Neuronal stem cell (in vitro differentiated cells): ENCODE measurements around the gene LSAMP.
A peak's percentile ranks its signal among the peaks of the same experiment; 100 is the strongest.

Experiments
- DNase-seq: peaks from one replicate; pipeline ENCODE4 v3.0.0-alpha.2; 2013; ENCODE audit warnings: low spot score
- H2AFZ ChIP-seq: one replicate; pipeline ENCODE4 v1.6.1; 2013; ENCODE audit warnings: mild to moderate bottlenecking, low read length, inconsistent platforms
- H2AK5ac ChIP-seq: 2 replicates; pipeline ENCODE4 v1.6.1; 2013; ENCODE audit warnings: low read depth, mild to moderate bottlenecking, inconsistent platforms, low read length, moderate library complexity, mixed read lengths
- H2BK120ac ChIP-seq: 2 replicates; pipeline ENCODE4 v1.6.1; 2013; ENCODE audit warnings: low read depth, mild to moderate bottlenecking, inconsistent platforms, low read length, moderate library complexity, mixed read lengths
- H2BK12ac ChIP-seq: one replicate; pipeline ENCODE4 v1.6.1; 2013; ENCODE audit warnings: low read length, inconsistent platforms
- H2BK15ac ChIP-seq: 2 replicates; pipeline ENCODE4 v1.6.1; 2013; ENCODE audit warnings: mild to moderate bottlenecking, low read length, inconsistent platforms, mixed read lengths
- H2BK5ac ChIP-seq: one replicate; pipeline ENCODE4 v1.6.1; 2013; ENCODE audit warnings: inconsistent platforms, mild to moderate bottlenecking, low read length, moderate library complexity
- H3K14ac ChIP-seq: one replicate; pipeline ENCODE4 v1.6.1; 2013; ENCODE audit warnings: low read length, inconsistent platforms
- H3K18ac ChIP-seq: 2 replicates; pipeline ENCODE4 v1.6.1; 2013; ENCODE audit warnings: low read length, inconsistent platforms
- H3K23ac ChIP-seq: 2 replicates; pipeline ENCODE4 v1.6.1; 2013; ENCODE audit warnings: low read depth, mild to moderate bottlenecking, mixed read lengths, low read length, inconsistent platforms; ENCODE audit not compliant: poor library complexity
- H3K27ac ChIP-seq: replicated peaks from 3 replicates; pipeline ENCODE4 v1.5.1; 2013; ENCODE audit warnings: low read length, inconsistent platforms
- H3K27me3 ChIP-seq, 3 experiments: 2 replicates each; pipeline ENCODE4 v1.6.1; 2013; ENCODE audit warnings: low read length in 3 of 3, mild to moderate bottlenecking in 2 of 3, inconsistent platforms in 1 of 3, low read depth in 1 of 3, mixed read lengths in 1 of 3, moderate library complexity in 1 of 3; ENCODE audit not compliant: control insufficient read depth in 3 of 3, insufficient read depth in 3 of 3
- H3K36me3 ChIP-seq, 2 donors: replicated peaks in 1 of 2; 2 replicates each; pipeline ENCODE4 v1.6.1; 2013; ENCODE audit warnings: low read length in 2 of 2; ENCODE audit not compliant: control insufficient read depth in 2 of 2, insufficient read depth in 2 of 2
- H3K4ac ChIP-seq: 2 replicates; pipeline ENCODE4 v1.6.1; 2013; ENCODE audit warnings: inconsistent platforms, mild to moderate bottlenecking, low read length, moderate library complexity
- H3K4me1 ChIP-seq, 2 donors: 1 replicate in 1 of 2; 2 replicates in 1 of 2; pipeline ENCODE4 v1.6.1; 2013; ENCODE audit warnings: low read length in 2 of 2, low read depth in 1 of 2; ENCODE audit not compliant: control insufficient read depth in 2 of 2, insufficient read depth in 1 of 2
- H3K4me2 ChIP-seq: one replicate; pipeline ENCODE4 v1.6.1; 2013; ENCODE audit warnings: mild to moderate bottlenecking, low read length, inconsistent platforms; ENCODE audit not compliant: insufficient read depth, poor library complexity, severe bottlenecking
- H3K4me3 ChIP-seq, 2 donors: 2 replicates each; pipeline ENCODE4 v1.5.1; 2013; ENCODE audit warnings: low read length in 2 of 2, mild to moderate bottlenecking in 2 of 2, inconsistent platforms in 1 of 2, moderate library complexity in 1 of 2
- H3K79me1 ChIP-seq: one replicate; pipeline ENCODE4 v1.6.1; 2013; ENCODE audit warnings: low read depth, mild to moderate bottlenecking, inconsistent platforms, low read length, moderate library complexity
- H3K9ac ChIP-seq: one replicate; pipeline ENCODE4 v1.6.1; 2013; ENCODE audit warnings: mild to moderate bottlenecking, low read depth, low read length, inconsistent platforms; ENCODE audit not compliant: poor library complexity
- H3K9me3 ChIP-seq, 2 donors: replicated peaks in 1 of 2; 2 replicates each; pipeline versions ENCODE3 to v1.6.1; 2013; ENCODE audit warnings: low read length in 2 of 2, mild to moderate bottlenecking in 2 of 2, inconsistent platforms in 1 of 2, low read depth in 1 of 2, mixed read lengths in 1 of 2, moderate library complexity in 1 of 2; ENCODE audit not compliant: control insufficient read depth in 2 of 2, insufficient read depth in 1 of 2
- H4K8ac ChIP-seq: one replicate; pipeline ENCODE4 v1.6.1; 2013; ENCODE audit warnings: low read depth, mild to moderate bottlenecking, inconsistent platforms, low read length, moderate library complexity
- H4K91ac ChIP-seq: one replicate; pipeline ENCODE4 v1.6.1; 2013; ENCODE audit warnings: low read length, low read depth, mild to moderate bottlenecking, inconsistent platforms; ENCODE audit not compliant: poor library complexity
- WGBS, 2 donors: extraction: QIAGEN DNeasy Blood & Tissue Kit; methylation state at CpG; one replicate each; pipeline ENCODE4 v1.1.7; 2013; ENCODE audit warnings: missing lambda C conversion rate in 2 of 2, mixed read lengths in 1 of 2; ENCODE audit not compliant: insufficient read length in 2 of 2, insufficient replicate concordance in 1 of 2; ENCODE audit errors: extremely low coverage in 2 of 2; 5-methylcytosine and 5-hydroxymethylcytosine counted together

LSAMP gene

DNA sequence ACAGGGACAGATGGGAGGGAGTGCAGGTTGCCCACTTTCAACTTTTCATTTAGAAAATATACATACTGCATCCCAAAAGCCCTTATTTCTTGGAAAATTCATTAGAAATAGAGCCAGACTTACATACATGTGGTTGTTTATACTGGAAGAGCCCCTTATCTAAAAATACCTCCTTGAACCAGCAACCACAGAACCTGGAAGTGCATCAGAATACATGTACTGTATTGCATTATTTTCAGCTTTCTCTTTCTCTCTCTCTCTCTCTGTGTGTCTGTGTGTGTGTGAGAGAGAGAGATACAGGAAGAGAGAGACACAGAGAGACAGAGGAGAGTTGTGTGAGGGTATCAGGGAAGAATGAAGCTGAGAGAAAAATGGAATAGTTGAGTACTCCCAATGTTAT, 29.5 kb upstream of the LSAMP start:
- Histone ChIP-seq H2AK5ac (no peak overlapping the region), H3K4me3 (no peak overlapping the region), H3K14ac (no peak overlapping the region), H3K36me3 (no peaks in the 10 kb centered on the region), H3K9ac (no peak overlapping the region), H2AFZ (no peak overlapping the region), H3K27me3 (no peaks in the 10 kb centered on the region), H3K4me1 (peaks cover 0 to 5% of the 10 kb centered on the region in 2 donors), H3K23ac (no peak overlapping the region), H2BK5ac (no peak overlapping the region), H2BK15ac (no peak overlapping the region), H3K4ac (no peak overlapping the region), H2BK120ac (no peak overlapping the region), H3K18ac (no peak overlapping the region), H3K79me1 (no peaks in the 10 kb centered on the region), H2BK12ac (no peak overlapping the region), H4K8ac (no peak overlapping the region), H4K91ac (no peak overlapping the region), H3K9me3 (peaks cover 3 to 9% of the 10 kb centered on the region in 2 donors), H3K4me2 (no peak overlapping the region), H3K27ac (no peak overlapping the region)
- DNase-seq = no peak

DNA sequence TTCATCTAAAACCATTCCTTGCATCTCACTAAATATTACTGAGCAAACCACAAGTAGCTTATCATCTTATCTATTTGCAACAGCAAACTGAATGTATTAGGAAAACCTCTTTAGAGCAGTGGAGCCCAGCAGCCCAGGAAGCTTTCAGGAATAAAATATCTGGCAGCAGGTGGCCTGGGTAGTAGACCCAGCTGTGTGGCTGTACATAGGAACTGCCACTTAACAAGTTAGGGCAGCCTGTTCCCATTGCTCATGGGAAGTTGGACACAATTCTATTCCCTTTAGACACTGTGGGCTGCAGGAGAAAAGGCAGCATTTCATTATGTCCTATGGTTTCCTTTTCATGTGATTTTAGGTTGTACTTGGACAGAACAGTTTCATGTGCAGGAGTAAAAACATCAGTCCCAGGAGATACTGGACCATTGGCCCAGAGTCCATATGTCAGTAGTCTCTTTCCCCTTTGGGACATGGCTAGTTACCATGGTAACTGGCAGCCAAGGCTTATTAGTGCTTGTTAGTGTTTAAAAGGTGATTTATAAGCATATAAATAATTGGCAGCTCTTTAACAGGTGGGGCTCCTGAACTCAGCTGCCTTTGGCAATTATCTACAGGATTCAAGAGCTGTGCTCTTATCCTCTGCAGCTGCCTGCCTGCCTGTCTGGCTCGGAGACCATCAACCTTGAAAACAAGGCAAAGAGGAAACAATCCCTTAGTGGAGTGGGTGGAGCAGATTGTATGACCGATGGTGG, 28.9 kb upstream of the LSAMP start:
- no peak overlapping the region for H3K9ac ChIP-seq
- no peaks in the 10 kb centered on the region for H3K79me1 ChIP-seq
- peaks cover 2 to 6% of the 10 kb centered on the region in 2 donors for H3K9me3 ChIP-seq
- no peak overlapping the region for H2AK5ac ChIP-seq
- no peak overlapping the region for H2BK15ac ChIP-seq
- no peak overlapping the region for H2BK5ac ChIP-seq
- H3K14ac ChIP-seq = no peak overlapping the region
- no peak overlapping the region for H4K8ac ChIP-seq
- H3K23ac ChIP-seq = no peak overlapping the region
- no peak overlapping the region for H3K18ac ChIP-seq
- H3K27ac ChIP-seq = no peak overlapping the region
- H2BK120ac ChIP-seq = no peak overlapping the region
- H4K91ac ChIP-seq = no peak overlapping the region
- WGBS, 2 donors = no CpG with 5 or more reads among the region's 2 CpGs
- H3K4me2 ChIP-seq = no peak overlapping the region
- H3K4me3 ChIP-seq = no peak overlapping the region
- no peak overlapping the region for H2BK12ac ChIP-seq
- no peaks in the 10 kb centered on the region for H3K27me3 ChIP-seq
- H3K4ac ChIP-seq = no peak overlapping the region
- DNase-seq = peak; percentile 0
- H2AFZ ChIP-seq = no peak overlapping the region
- H3K4me1 ChIP-seq = peaks cover 0 to 5% of the 10 kb centered on the region in 2 donors
- H3K36me3 ChIP-seq = no peaks in the 10 kb centered on the region

DNA sequence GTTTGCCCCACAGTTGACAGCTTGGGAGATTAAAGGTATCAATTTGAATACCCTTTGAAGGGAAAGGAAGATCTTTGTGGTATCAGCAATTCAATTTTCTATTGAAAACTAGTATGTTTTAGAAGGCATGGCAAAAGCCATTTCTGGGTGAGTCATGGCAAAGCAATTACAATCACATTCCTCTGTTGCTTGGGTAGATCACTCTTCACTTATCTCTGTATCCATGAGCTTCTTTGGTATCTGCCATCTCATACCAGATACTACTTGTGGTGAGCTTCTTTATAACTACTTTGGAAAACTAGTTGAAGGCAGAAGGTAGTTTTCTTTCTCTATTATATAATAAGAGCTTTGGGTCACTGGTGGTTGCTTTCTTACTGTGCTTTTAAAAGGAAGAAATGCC, 28.3 kb upstream of the LSAMP start:
- no peak overlapping the region for H3K4ac ChIP-seq
- no peak overlapping the region for H3K4me3 ChIP-seq
- no peak overlapping the region for H3K4me2 ChIP-seq
- no peaks in the 10 kb centered on the region for H3K36me3 ChIP-seq
- no peak for DNase-seq
- H2AFZ ChIP-seq = no peak overlapping the region
- no peak overlapping the region for H4K8ac ChIP-seq
- no peak overlapping the region for H2BK12ac ChIP-seq
- H3K27ac ChIP-seq = no peak overlapping the region
- H4K91ac ChIP-seq = no peak overlapping the region
- H3K4me1 ChIP-seq = peaks cover 0 to 5% of the 10 kb centered on the region in 2 donors
- peaks cover 0 to under 1% of the 10 kb centered on the region in 2 donors for H3K9me3 ChIP-seq
- H3K9ac ChIP-seq = no peak overlapping the region
- H3K79me1 ChIP-seq = no peaks in the 10 kb centered on the region
- H2BK15ac ChIP-seq = no peak overlapping the region
- no peaks in the 10 kb centered on the region for H3K27me3 ChIP-seq
- H3K14ac ChIP-seq = no peak overlapping the region
- no peak overlapping the region for H2AK5ac ChIP-seq
- H3K23ac ChIP-seq = no peak overlapping the region
- no peak overlapping the region for H2BK120ac ChIP-seq
- no peak overlapping the region for H3K18ac ChIP-seq
- H2BK5ac ChIP-seq = no peak overlapping the region

DNA sequence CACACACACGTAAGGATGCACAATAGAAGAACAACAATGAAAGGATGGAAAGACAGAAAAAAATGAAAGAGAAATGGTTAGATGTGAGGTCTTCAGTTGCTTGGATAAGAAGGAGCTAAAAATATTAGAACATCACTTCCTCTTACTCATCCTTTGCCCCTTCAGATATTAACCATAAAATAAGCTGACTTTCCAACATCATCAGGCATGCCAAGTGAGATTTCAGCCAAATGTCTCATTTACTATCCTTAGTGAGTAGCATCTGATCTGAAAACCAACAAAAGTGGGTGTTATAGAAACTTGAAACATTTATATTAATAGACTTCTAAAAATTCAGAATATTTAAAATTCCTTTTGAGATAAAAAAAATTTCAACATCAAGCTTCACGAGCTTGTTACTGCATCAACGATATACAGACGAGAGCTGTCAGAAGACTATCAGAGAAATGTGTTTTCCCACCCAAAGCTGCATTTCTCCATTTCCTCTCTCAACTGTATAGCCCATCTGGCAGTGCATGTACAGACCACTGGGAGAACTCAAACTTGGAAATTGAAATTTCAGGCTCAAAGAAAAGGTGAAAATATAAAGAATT, 25.4 kb upstream of the LSAMP start:
- Histone ChIP-seq H2BK5ac (no peak overlapping the region), H3K27ac (no peak overlapping the region), H3K4me1 (peaks cover 0 to 5% of the 10 kb centered on the region in 2 donors), H3K79me1 (no peaks in the 10 kb centered on the region), H4K8ac (no peak overlapping the region), H3K23ac (no peak overlapping the region), H3K14ac (no peak overlapping the region), H2AK5ac (no peak overlapping the region), H2AFZ (no peak overlapping the region), H3K9me3 (no peaks in the 10 kb centered on the region), H2BK120ac (no peak overlapping the region), H3K4ac (no peak overlapping the region), H3K4me2 (no peak overlapping the region), H2BK12ac (no peak overlapping the region), H3K4me3 (no peak overlapping the region), H3K18ac (no peak overlapping the region), H3K9ac (no peak overlapping the region), H2BK15ac (no peak overlapping the region), H3K36me3 (no peaks in the 10 kb centered on the region), H4K91ac (no peak overlapping the region), H3K27me3 (no peaks in the 10 kb centered on the region)
- DNase-seq = no peak
- WGBS, 2 donors = no CpG with 5 or more reads among the region's 4 CpGs
